GM12865 (cell line): Measurements from ENCODE around the gene FBXO7.

ENCODE experiments used
- DNase-seq: peaks from one replicate; pipeline ENCODE4 v3.0.0; 2010; ENCODE audit warnings: low read depth
- H3K4me3 ChIP-seq: 2 replicates; pipeline ENCODE4 v1.5.1; 2011; ENCODE audit warnings: mild to moderate bottlenecking, low read depth, low read length, control low read depth
- CTCF ChIP-seq: IDR thresholded peaks from 2 replicates; pipeline ENCODE4 v1.5.1; 2011; ENCODE audit warnings: low read length, control low read depth, low read depth, inconsistent platforms; ENCODE audit not compliant: insufficient read depth; ENCODE audit errors: missing control alignments

The FBXO7 gene

GRCh38 chr22:32487461-32487860 lies 12.8 kb downstream of the FBXO7 start:
- no peak for DNase-seq
- no peak overlapping the region for H3K4me3 ChIP-seq
- TF ChIP-seq CTCF, result no peak

GRCh38 chr22:32489377-32489776 lies 14.8 kb downstream of the FBXO7 start:
- DNase-seq, result no peak
- H3K4me3 ChIP-seq, result no peak overlapping the region
- TF ChIP-seq CTCF, result no peak

GRCh38 chr22:32490279-32490678 lies 15.7 kb downstream of the FBXO7 start:
- H3K4me3 ChIP-seq, result no peak overlapping the region
- no peak for TF ChIP-seq CTCF

GRCh38 chr22:32492111-32492510 lies 17.5 kb downstream of the FBXO7 start:
- H3K4me3 ChIP-seq, result no peak overlapping the region
- TF ChIP-seq CTCF, result no peak
- DNase-seq, result no peak

More at GRCh38 chr22:32490279-32490678, 15.7 kb downstream of the FBXO7 start:
- DNase-seq, result no peak

GRCh38 chr22:32493551-32493950 lies 18.9 kb downstream of the FBXO7 start:
- no peak for TF ChIP-seq CTCF
- H3K4me3 ChIP-seq, result no peak overlapping the region

GRCh38 chr22:32494971-32495370 lies 20.4 kb downstream of the FBXO7 start:
- no peak overlapping the region for H3K4me3 ChIP-seq
- TF ChIP-seq CTCF, result no peak
- no peak for DNase-seq

More at GRCh38 chr22:32493551-32493950, 18.9 kb downstream of the FBXO7 start:
- no peak for DNase-seq

- no peak overlapping the region for H3K4me3 ChIP-seq
- DNase-seq, result no peak
- no peak for TF ChIP-seq CTCF
Measured at GRCh38 chr22:32499666-32500065, 25.1 kb downstream of the FBXO7 start.
